Measurements from ENCODE around the gene IQCH. TPM values are rescaled to one million over a fixed set of nuclear protein-coding genes. Genes with fewer than 3 reads are reported as not detected.

The IQCH gene
- total RNA-seq, 1 experiment from 2014 or later: 2.1 TPM

DNA sequence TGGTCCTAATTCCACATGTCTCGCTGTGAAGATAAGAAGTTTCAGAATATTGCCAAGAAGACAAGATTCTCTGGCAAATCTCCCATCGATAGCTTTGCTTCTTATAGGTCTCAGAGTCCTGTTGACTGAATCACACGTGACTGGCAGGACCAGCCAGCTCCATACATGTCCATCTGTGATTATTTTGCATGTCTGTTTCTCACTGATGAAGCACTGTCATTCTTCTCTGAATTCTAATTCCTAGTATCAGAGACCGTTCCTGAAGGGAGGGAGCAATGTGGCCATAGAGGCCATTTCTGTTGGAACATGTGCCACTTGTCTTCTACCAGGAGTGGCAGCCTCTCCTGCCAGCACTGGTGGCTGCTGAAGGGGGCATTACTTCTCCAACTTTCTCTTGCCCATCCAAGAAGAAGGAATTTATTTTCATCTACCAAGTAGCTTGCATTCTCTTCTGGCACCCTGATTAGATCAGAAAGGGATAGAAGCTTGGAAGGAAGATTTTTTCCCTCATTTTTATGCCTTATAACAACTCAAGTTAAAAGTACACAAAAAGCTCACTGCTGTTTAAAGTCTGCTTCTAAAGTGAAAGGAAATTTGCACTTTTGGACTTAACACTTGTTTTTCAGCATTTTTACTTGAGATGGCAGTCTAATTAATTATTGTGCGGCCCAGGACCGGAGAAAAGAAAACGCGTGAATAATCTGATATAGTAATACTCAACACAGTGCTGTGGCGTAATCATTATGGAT lies 115.8 kb downstream of the IQCH start:
- TF ChIP-seq EZH2phosphoT487 (IDR thresholded peaks at IDR 0.05; ENCODE audit: borderline replicate concordance, low read length) (no peak), EZH2 (IDR thresholded peaks at IDR 0.05; ENCODE audit: low read length, unreplicated experiment) (no peak)
- TF ChIP-seq, protein P1, sequence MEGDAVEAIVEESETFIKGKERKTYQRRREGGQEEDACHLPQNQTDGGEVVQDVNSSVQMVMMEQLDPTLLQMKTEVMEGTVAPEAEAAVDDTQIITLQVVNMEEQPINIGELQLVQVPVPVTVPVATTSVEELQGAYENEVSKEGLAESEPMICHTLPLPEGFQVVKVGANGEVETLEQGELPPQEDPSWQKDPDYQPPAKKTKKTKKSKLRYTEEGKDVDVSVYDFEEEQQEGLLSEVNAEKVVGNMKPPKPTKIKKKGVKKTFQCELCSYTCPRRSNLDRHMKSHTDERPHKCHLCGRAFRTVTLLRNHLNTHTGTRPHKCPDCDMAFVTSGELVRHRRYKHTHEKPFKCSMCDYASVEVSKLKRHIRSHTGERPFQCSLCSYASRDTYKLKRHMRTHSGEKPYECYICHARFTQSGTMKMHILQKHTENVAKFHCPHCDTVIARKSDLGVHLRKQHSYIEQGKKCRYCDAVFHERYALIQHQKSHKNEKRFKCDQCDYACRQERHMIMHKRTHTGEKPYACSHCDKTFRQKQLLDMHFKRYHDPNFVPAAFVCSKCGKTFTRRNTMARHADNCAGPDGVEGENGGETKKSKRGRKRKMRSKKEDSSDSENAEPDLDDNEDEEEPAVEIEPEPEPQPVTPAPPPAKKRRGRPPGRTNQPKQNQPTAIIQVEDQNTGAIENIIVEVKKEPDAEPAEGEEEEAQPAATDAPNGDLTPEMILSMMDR (conservative IDR thresholded peaks at IDR 0.05; ENCODE audit: low read depth, low read length): no peak
- H3K4me3 ChIP-seq (ENCODE audit: low read length): no peak overlapping the region
- no peaks in the 10 kb centered on the region for H3K79me2 ChIP-seq (ENCODE audit: low read length)
- H3K9me3 ChIP-seq (ENCODE audit: low read length): no peaks in the 10 kb centered on the region
- no peaks in the 10 kb centered on the region for H3K4me1 ChIP-seq (ENCODE audit: insufficient read depth, low read length)
- H2AFZ ChIP-seq (ENCODE audit: low read length): no peak overlapping the region
- no TSS peak for BruUV-seq (replicated peaks)
- no peak for ATAC-seq
- H3K27me3 ChIP-seq (ENCODE audit: low read length): no peaks in the 10 kb centered on the region
- no peak for DNase-seq
- POLR2A ChIA-PET (ENCODE audit: unreplicated experiment): no interaction called here
- CTCF ChIA-PET: no interaction called here
- intact Hi-C loops (cut with micrococcal nuclease): no loop called here
- H3K4me2 ChIP-seq (ENCODE audit: low read length): no peak overlapping the region
- no peaks in the 10 kb centered on the region for H3K36me3 ChIP-seq (ENCODE audit: low read depth, low read length)
- no peaks in the 10 kb centered on the region for H3F3A ChIP-seq (ENCODE audit: low read length, unreplicated experiment)
- no peaks in the 10 kb centered on the region for H3K9me2 ChIP-seq (replicated peaks; ENCODE audit: low read length)
- no peak overlapping the region for H3K9ac ChIP-seq (ENCODE audit: low read length)
- no peak overlapping the region for H3K27ac ChIP-seq (ENCODE audit: low read length)
- no peaks in the 10 kb centered on the region for H4K20me1 ChIP-seq (ENCODE audit: low read length)

DNA sequence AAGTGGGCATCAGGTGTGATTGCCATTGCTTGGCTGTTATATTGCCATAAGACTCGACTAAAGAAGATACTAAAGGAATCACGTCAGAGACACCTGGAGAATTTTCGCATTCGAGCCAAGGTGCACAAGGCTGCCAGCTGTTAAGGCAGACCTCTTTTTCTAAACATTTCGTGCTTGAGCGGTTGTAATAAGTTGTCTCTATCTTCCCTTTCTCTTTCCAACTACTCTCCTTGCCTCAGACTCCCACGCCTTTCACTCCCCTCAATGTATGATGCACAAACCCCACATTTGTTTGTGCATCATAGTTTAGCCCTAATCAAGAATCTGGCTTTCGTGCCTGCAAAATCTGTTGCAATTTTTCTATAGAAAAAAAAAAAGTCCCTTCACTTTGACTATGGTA lies 118.0 kb downstream of the IQCH start:
- H3K4me2 ChIP-seq (ENCODE audit: low read length): no peak overlapping the region
- H3F3A ChIP-seq (ENCODE audit: low read length, unreplicated experiment): no peaks in the 10 kb centered on the region
- H3K36me3 ChIP-seq (ENCODE audit: low read depth, low read length): no peaks in the 10 kb centered on the region
- intact Hi-C loops (cut with micrococcal nuclease): no loop called here
- no peak for ATAC-seq
- H4K20me1 ChIP-seq (ENCODE audit: low read length): no peaks in the 10 kb centered on the region
- H3K9me3 ChIP-seq (ENCODE audit: low read length): no peaks in the 10 kb centered on the region
- no peak overlapping the region for H3K27ac ChIP-seq (ENCODE audit: low read length)
- no peak for DNase-seq
- H3K79me2 ChIP-seq (ENCODE audit: low read length): no peaks in the 10 kb centered on the region
- no peaks in the 10 kb centered on the region for H3K4me1 ChIP-seq (ENCODE audit: insufficient read depth, low read length)
- CTCF ChIA-PET: no interaction called here
- H3K9ac ChIP-seq (ENCODE audit: low read length): no peak overlapping the region
- H3K9me2 ChIP-seq (replicated peaks; ENCODE audit: low read length): no peaks in the 10 kb centered on the region
- POLR2A ChIA-PET (ENCODE audit: unreplicated experiment): no interaction called here
- TF ChIP-seq EZH2 (IDR thresholded peaks at IDR 0.05; ENCODE audit: low read length, unreplicated experiment) (no peak), EZH2phosphoT487 (IDR thresholded peaks at IDR 0.05; ENCODE audit: borderline replicate concordance, low read length) (no peak)
- TF ChIP-seq, protein P1 (conservative IDR thresholded peaks at IDR 0.05; ENCODE audit: low read depth, low read length): no peak
- no peak overlapping the region for H2AFZ ChIP-seq (ENCODE audit: low read length)
- no TSS peak for BruUV-seq (replicated peaks)
- no peaks in the 10 kb centered on the region for H3K27me3 ChIP-seq (ENCODE audit: low read length)
- H3K4me3 ChIP-seq (ENCODE audit: low read length): no peak overlapping the region

DNA sequence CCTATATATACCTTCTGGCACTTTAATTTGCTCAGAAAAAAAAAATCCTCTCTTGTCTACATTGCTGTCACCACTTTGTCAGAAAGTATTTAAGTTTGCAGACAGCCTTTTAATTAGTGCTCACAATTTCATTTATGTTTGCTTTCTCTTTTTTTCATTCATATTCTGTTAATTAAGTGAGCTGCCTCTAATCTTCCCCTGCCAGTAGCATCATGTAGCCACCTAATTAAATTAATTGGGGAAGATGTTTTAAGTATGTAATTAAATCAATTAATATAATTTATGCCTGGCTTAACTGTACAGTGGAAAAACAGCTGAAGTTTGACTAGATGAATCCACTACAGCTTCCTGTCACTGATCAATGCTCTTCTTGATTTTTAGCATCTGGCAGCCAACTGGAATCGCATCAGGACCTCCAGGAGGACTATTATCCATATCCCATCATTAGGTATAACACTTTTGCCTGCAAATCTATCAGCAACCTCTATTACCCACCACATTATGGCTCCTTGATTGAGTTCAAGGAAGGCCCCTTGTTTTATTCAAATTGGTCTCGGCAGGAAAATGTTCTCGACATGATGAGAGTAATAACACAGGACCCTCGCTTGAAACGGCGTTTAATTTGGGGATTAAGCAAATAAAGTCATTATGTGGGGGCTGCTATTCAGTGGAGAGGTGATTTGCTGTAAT lies 118.5 kb downstream of the IQCH start:
- Histone ChIP-seq H2AFZ (ENCODE audit: low read length) (no peak overlapping the region), H3K4me2 (ENCODE audit: low read length) (no peak overlapping the region), H3F3A (ENCODE audit: low read length, unreplicated experiment) (no peaks in the 10 kb centered on the region), H3K9ac (ENCODE audit: low read length) (no peak overlapping the region), H3K27me3 (ENCODE audit: low read length) (no peaks in the 10 kb centered on the region), H3K9me3 (ENCODE audit: low read length) (no peaks in the 10 kb centered on the region), H3K9me2 (replicated peaks; ENCODE audit: low read length) (no peaks in the 10 kb centered on the region), H3K4me3 (ENCODE audit: low read length) (no peak overlapping the region), H3K36me3 (ENCODE audit: low read depth, low read length) (no peaks in the 10 kb centered on the region), H3K79me2 (ENCODE audit: low read length) (no peaks in the 10 kb centered on the region), H3K27ac (ENCODE audit: low read length) (no peak overlapping the region), H3K4me1 (ENCODE audit: insufficient read depth, low read length) (no peaks in the 10 kb centered on the region), H4K20me1 (ENCODE audit: low read length) (no peaks in the 10 kb centered on the region)
- ChIA-PET CTCF (no interaction called here), POLR2A (ENCODE audit: unreplicated experiment) (no interaction called here)
- intact Hi-C loops (cut with micrococcal nuclease): no loop called here
- DNase-seq (no peak), ATAC-seq (no peak)
- BruUV-seq (replicated peaks): no TSS peak
- TF ChIP-seq EZH2 (IDR thresholded peaks at IDR 0.05; ENCODE audit: low read length, unreplicated experiment): no peak
- TF ChIP-seq, protein P1 (conservative IDR thresholded peaks at IDR 0.05; ENCODE audit: low read depth, low read length): no peak
- TF ChIP-seq EZH2phosphoT487 (IDR thresholded peaks at IDR 0.05; ENCODE audit: borderline replicate concordance, low read length): no peak

All from PC-3 (cell line).